H9 (cell line): ENCODE measurements around the gene RFT1. TPM values are rescaled to one million over a fixed set of nuclear protein-coding genes. Genes with fewer than 3 reads are reported as not detected.
A peak's percentile ranks its signal among the peaks of the same experiment; 100 is the strongest.

Experiments
- DNase-seq: peaks from one replicate; pipeline ENCODE4 v3.0.0-alpha.2; 2017
- H2AFZ ChIP-seq: one replicate; pipeline ENCODE4 v1.6.1; 2013; ENCODE audit warnings: mild to moderate bottlenecking, low read length, control low read depth, moderate library complexity
- H2AK5ac ChIP-seq: 2 replicates; pipeline ENCODE4 v1.6.1; 2013; ENCODE audit warnings: low read length, control low read depth, mixed read lengths; ENCODE audit not compliant: insufficient read length
- H2BK120ac ChIP-seq: one replicate; pipeline ENCODE4 v1.6.1; 2013; ENCODE audit warnings: low read depth, mild to moderate bottlenecking, low read length, control low read depth, inconsistent platforms; ENCODE audit not compliant: poor library complexity, severe bottlenecking
- H2BK12ac ChIP-seq: 2 replicates; pipeline ENCODE4 v1.6.1; 2013; ENCODE audit warnings: low read length, control low read depth, mixed read lengths, low read depth; ENCODE audit not compliant: insufficient read length
- H2BK15ac ChIP-seq: 2 replicates; pipeline ENCODE4 v1.6.1; 2013; ENCODE audit warnings: low read depth, low read length, control low read depth
- H2BK20ac ChIP-seq: one replicate; pipeline ENCODE4 v1.6.1; 2013; ENCODE audit warnings: low read depth, mild to moderate bottlenecking, low read length, control low read depth, inconsistent platforms; ENCODE audit not compliant: poor library complexity, severe bottlenecking
- H2BK5ac ChIP-seq: 2 replicates; pipeline ENCODE4 v1.6.1; 2013; ENCODE audit warnings: low read length, control low read depth, mixed read lengths; ENCODE audit not compliant: insufficient read length
- H3K14ac ChIP-seq: 2 replicates; pipeline ENCODE4 v1.6.1; 2013; ENCODE audit warnings: low read length, control low read depth; ENCODE audit not compliant: insufficient read depth
- H3K18ac ChIP-seq: 2 replicates; pipeline ENCODE4 v1.6.1; 2013; ENCODE audit warnings: low read depth, mild to moderate bottlenecking, mixed read lengths, low read length, control low read depth; ENCODE audit not compliant: insufficient read length
- H3K23ac ChIP-seq: 2 replicates; pipeline ENCODE4 v1.6.1; 2013; ENCODE audit warnings: low read length, control low read depth, mixed read lengths, low read depth; ENCODE audit not compliant: insufficient read length
- H3K23me2 ChIP-seq: 2 replicates; pipeline ENCODE4 v1.6.1; 2013; ENCODE audit warnings: low read depth, mild to moderate bottlenecking, mixed read lengths, low read length, control low read depth; ENCODE audit not compliant: insufficient read length, poor library complexity, severe bottlenecking
- H3K27ac ChIP-seq: 2 replicates; pipeline ENCODE4 v1.5.1; 2013; ENCODE audit warnings: low read length, control low read depth, mixed read lengths, low read depth; ENCODE audit not compliant: insufficient read length
- H3K27me3 ChIP-seq: 2 replicates; pipeline ENCODE4 v1.6.1; 2013; ENCODE audit warnings: low read length, control low read depth, inconsistent platforms; ENCODE audit not compliant: insufficient read depth
- H3K4ac ChIP-seq: 2 replicates; pipeline ENCODE4 v1.6.1; 2013; ENCODE audit warnings: low read depth, mild to moderate bottlenecking, control low read depth, inconsistent platforms, low read length, moderate library complexity
- H3K4me1 ChIP-seq: 2 replicates; pipeline ENCODE4 v1.6.1; 2013; ENCODE audit warnings: low read length, control low read depth, inconsistent platforms; ENCODE audit not compliant: insufficient read depth
- H3K4me2 ChIP-seq: 2 replicates; pipeline ENCODE4 v1.6.1; 2013; ENCODE audit warnings: low read length, control low read depth, mixed read lengths; ENCODE audit not compliant: insufficient read length, insufficient read depth
- H3K56ac ChIP-seq: 2 replicates; pipeline ENCODE4 v1.6.1; 2013; ENCODE audit warnings: low read depth, mild to moderate bottlenecking, mixed read lengths, low read length, control low read depth; ENCODE audit not compliant: insufficient read length
- H3K79me1 ChIP-seq: 2 replicates; pipeline ENCODE4 v1.6.1; 2013; ENCODE audit warnings: low read depth, mild to moderate bottlenecking, moderate library complexity, low read length, control low read depth, inconsistent platforms; ENCODE audit not compliant: insufficient read depth, poor library complexity, severe bottlenecking
- H3K79me2 ChIP-seq: 2 replicates; pipeline ENCODE4 v1.6.1; 2013; ENCODE audit warnings: low read length, control low read depth, inconsistent platforms; ENCODE audit not compliant: insufficient read depth
- H3K9ac ChIP-seq: 2 replicates; pipeline ENCODE4 v1.6.1; 2013; ENCODE audit warnings: low read length, control low read depth, mixed read lengths; ENCODE audit not compliant: insufficient read length; ENCODE audit errors: extremely low read depth
- H3K9me3 ChIP-seq: one replicate; pipeline ENCODE4 v1.6.1; 2013; ENCODE audit warnings: low read depth, low read length, inconsistent platforms; ENCODE audit not compliant: control insufficient read depth
- H3T11ph ChIP-seq: one replicate; pipeline ENCODE4 v1.6.1; 2013; ENCODE audit warnings: mild to moderate bottlenecking, low read length, control low read depth, inconsistent platforms
- H4K20me1 ChIP-seq: one replicate; pipeline ENCODE4 v1.6.1; 2013; ENCODE audit not compliant: control insufficient read depth, insufficient read length, insufficient read depth
- H4K5ac ChIP-seq: 2 replicates; pipeline ENCODE4 v1.6.1; 2013; ENCODE audit warnings: low read depth, mild to moderate bottlenecking, mixed read lengths, low read length, control low read depth; ENCODE audit not compliant: insufficient read length
- H4K8ac ChIP-seq: replicated peaks from 2 replicates; pipeline ENCODE4 v1.6.1; 2013; ENCODE audit warnings: low read length, control low read depth, mixed read lengths, low read depth; ENCODE audit not compliant: insufficient read length
- H4K91ac ChIP-seq: 2 replicates; pipeline ENCODE4 v1.6.1; 2013; ENCODE audit warnings: low read depth, mild to moderate bottlenecking, moderate library complexity, mixed read lengths, low read length, control low read depth; ENCODE audit not compliant: insufficient read length
- H3K27ac Mint-ChIP-seq, 3 experiments: 2 replicates in 2 of 3; 3 replicates in 1 of 3; pipeline ENCODE4 v1.8.0; 2020 to 2021; ENCODE audit warnings: mixed read lengths in 3 of 3, mild to moderate bottlenecking in 1 of 3, moderate library complexity in 1 of 3
- H3K27me3 Mint-ChIP-seq: 2 replicates; pipeline ENCODE4 v1.8.0; 2021; ENCODE audit warnings: low read depth, mild to moderate bottlenecking, moderate library complexity, mixed read lengths
- H3K36me3 Mint-ChIP-seq, 3 experiments: 2 replicates in 2 of 3; 3 replicates in 1 of 3; pipeline ENCODE4 v1.8.0; 2020 to 2021; ENCODE audit warnings: low read depth in 3 of 3, mixed read lengths in 3 of 3; ENCODE audit not compliant: insufficient read depth in 1 of 3
- H3K4me1 Mint-ChIP-seq, 2 experiments: 2 replicates each; pipeline ENCODE4 v1.8.0; 2020; ENCODE audit warnings: mixed read lengths in 2 of 2
- H3K4me3 Mint-ChIP-seq, 2 experiments: 2 replicates in 1 of 2; 3 replicates in 1 of 2; pipeline ENCODE4 v1.8.0; 2020 to 2021; ENCODE audit warnings: mild to moderate bottlenecking in 2 of 2, mixed read lengths in 2 of 2, moderate library complexity in 1 of 2
- H3K9me3 Mint-ChIP-seq, 2 experiments: 2 replicates in 1 of 2; 3 replicates in 1 of 2; pipeline ENCODE4 v1.8.0; 2020; ENCODE audit warnings: mild to moderate bottlenecking in 2 of 2, mixed read lengths in 2 of 2, moderate library complexity in 1 of 2
- WGBS: extraction: QIAGEN DNeasy Blood & Tissue Kit; methylation state at CpG from one replicate; pipeline ENCODE4 v1.1.7; 2013; ENCODE audit warnings: missing lambda C conversion rate, low lambda C conversion rate, mixed read lengths; ENCODE audit not compliant: insufficient read length; ENCODE audit errors: extremely low coverage; 5-methylcytosine and 5-hydroxymethylcytosine counted together
- total RNA-seq: library from RNA; stranded (reverse); gene quantifications from 2 replicates; pipeline ENCODE4 v1.2.1, GENCODE V29; 2021
- TF ChIP-seq, protein P1 (sequence below): fragments of 200-600 bp; sonication (generic); conservative IDR thresholded peaks from 3 replicates; pipeline ENCODE4 v1.8.0; 2021; ENCODE audit warnings: antibody characterized with exemption, mild to moderate bottlenecking

RFT1 gene
- total RNA-seq, 1 experiment from 2014 or later: 24.1 TPM

DNA sequence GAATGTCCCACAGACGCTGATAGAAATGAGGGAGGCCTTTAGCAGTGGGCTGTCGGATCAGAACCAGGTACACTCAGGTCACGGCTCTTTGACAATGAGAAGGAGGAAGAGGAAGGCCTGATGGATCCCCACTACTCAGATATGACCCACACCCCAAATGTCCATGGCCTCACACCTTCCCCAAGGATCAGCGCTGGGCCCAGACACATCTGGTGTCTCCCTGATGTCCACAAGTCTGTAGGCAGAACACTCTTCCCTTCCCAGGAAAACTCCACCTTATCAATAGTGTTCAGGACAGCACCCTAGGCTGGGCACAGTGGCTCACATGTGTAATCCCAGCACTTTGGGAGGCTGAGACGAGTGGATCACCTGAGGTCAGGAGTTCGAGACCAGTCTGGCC, 51.1 kb downstream of the RFT1 start:
- Mint-ChIP-seq H3K4me1 (peaks cover 0 to 1% of the 10 kb centered on the region in 2 experiments; a peak in 2 of 4 replicates), H3K9me3 (no peaks in the 10 kb centered on the region; a peak in 1 of 5 replicates), H3K27ac (no peak overlapping the region), H3K36me3 (no peaks in the 10 kb centered on the region), H3K27me3 (peaks cover 5% of the 10 kb centered on the region), H3K4me3 (no peak overlapping the region)
- Histone ChIP-seq H3K23ac (no peak overlapping the region), H3K14ac (no peak overlapping the region), H3K23me2 (no peaks in the 10 kb centered on the region), H4K5ac (no peak overlapping the region), H3K79me1 (no peaks in the 10 kb centered on the region), H3K4ac (no peak overlapping the region), H3K18ac (no peak overlapping the region), H3K9ac (no peak overlapping the region), H2BK120ac (no peak overlapping the region), H2AK5ac (no peak overlapping the region), H4K20me1 (no peaks in the 10 kb centered on the region), H3K79me2 (no peaks in the 10 kb centered on the region), H4K8ac (no peak overlapping the region), H3T11ph (no peak overlapping the region), H3K4me2 (no peak overlapping the region), H3K4me1 (no peaks in the 10 kb centered on the region), H2BK15ac (no peak overlapping the region), H2BK5ac (no peak overlapping the region), H3K9me3 (no peaks in the 10 kb centered on the region), H4K91ac (no peak overlapping the region), H3K27me3 (no peaks in the 10 kb centered on the region), H2BK20ac (no peak overlapping the region), H2AFZ (no peak overlapping the region), H3K27ac (no peak overlapping the region), H3K56ac (no peak overlapping the region), H2BK12ac (no peak overlapping the region)
- TF ChIP-seq, protein P1, sequence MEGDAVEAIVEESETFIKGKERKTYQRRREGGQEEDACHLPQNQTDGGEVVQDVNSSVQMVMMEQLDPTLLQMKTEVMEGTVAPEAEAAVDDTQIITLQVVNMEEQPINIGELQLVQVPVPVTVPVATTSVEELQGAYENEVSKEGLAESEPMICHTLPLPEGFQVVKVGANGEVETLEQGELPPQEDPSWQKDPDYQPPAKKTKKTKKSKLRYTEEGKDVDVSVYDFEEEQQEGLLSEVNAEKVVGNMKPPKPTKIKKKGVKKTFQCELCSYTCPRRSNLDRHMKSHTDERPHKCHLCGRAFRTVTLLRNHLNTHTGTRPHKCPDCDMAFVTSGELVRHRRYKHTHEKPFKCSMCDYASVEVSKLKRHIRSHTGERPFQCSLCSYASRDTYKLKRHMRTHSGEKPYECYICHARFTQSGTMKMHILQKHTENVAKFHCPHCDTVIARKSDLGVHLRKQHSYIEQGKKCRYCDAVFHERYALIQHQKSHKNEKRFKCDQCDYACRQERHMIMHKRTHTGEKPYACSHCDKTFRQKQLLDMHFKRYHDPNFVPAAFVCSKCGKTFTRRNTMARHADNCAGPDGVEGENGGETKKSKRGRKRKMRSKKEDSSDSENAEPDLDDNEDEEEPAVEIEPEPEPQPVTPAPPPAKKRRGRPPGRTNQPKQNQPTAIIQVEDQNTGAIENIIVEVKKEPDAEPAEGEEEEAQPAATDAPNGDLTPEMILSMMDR: no peak
- DNase-seq: peak; percentile 9
- no CpG with 5 or more reads among the region's 6 CpGs for WGBS
